Heart left ventricle (tissue), 16 donors: ENCODE measurements around the gene PDE11A. TPM values are rescaled to one million over a fixed set of nuclear protein-coding genes. Genes with fewer than 3 reads are reported as not detected.

Experiments used
- ATAC-seq, 4 donors: fragments of 200-7000 bp; cut with Tn5 transposase; one replicate each; pipeline ENCODE4 v1.9.1; 2020 to 2022; ENCODE audit warnings: moderate library complexity in 4 of 4, mild to moderate bottlenecking in 3 of 4, moderate number of reproducible peaks in 1 of 4
- DNase-seq, 5 donors: peaks; one replicate each; pipeline ENCODE4 v3.0.0-alpha.2; 2020
- H3K27ac ChIP-seq, 12 donors: fragments of 200-600 bp; sonication (generic) in 4 of 12; one replicate each; pipeline versions ENCODE4 v1.5.0 to v1.8.0; 2016 to 2022; ENCODE audit warnings: mild to moderate bottlenecking in 2 of 12
- H3K27me3 ChIP-seq, 9 donors: fragments of 200-600 bp; sonication (generic) in 2 of 9; one replicate each; pipeline versions ENCODE4 v1.5.1 to v1.8.0; 2016 to 2022; ENCODE audit warnings: mild to moderate bottlenecking in 3 of 9
- H3K36me3 ChIP-seq, 9 donors: fragments of 200-600 bp; sonication (generic) in 2 of 9; one replicate each; pipeline versions ENCODE4 v1.5.0 to v1.8.0; 2018 to 2022; ENCODE audit warnings: mild to moderate bottlenecking in 2 of 9
- H3K4me1 ChIP-seq, 12 donors: fragments of 200-600 bp; sonication (generic) in 4 of 12; one replicate each; pipeline versions ENCODE4 v1.5.0 to v1.8.0; 2016 to 2022; ENCODE audit warnings: mild to moderate bottlenecking in 3 of 12
- H3K4me3 ChIP-seq, 12 donors: fragments of 200-600 bp; sonication (generic) in 4 of 12; one replicate each; pipeline versions ENCODE4 v1.5.0 to v1.8.0; 2017 to 2022; ENCODE audit warnings: mild to moderate bottlenecking in 9 of 12, moderate library complexity in 4 of 12
- H3K9me3 ChIP-seq, 12 donors: fragments of 200-600 bp; sonication (generic) in 4 of 12; one replicate each; pipeline versions ENCODE4 v1.5.0 to v1.8.0; 2016 to 2022; ENCODE audit warnings: mild to moderate bottlenecking in 1 of 12
- POLR2A ChIP-seq, 2 donors: fragments of 450-650 bp; IDR thresholded peaks; one replicate each; pipeline ENCODE4 v1.6.1; 2017; ENCODE audit warnings: antibody characterized with exemption in 2 of 2, mild to moderate bottlenecking in 2 of 2, moderate library complexity in 2 of 2
- WGBS, 4 donors: extraction: QIAGEN DNeasy Blood & Tissue Kit in 2 of 4; methylation state at CpG; one replicate each; pipeline versions ENCODE4 v1.1.5 to v1.1.7; 2013 to 2018; 5-methylcytosine and 5-hydroxymethylcytosine counted together
- intact Hi-C, 10 donors: fragments of 100-400 bp; cut with DNase I; formaldehyde crosslinking; loops; one replicate each; pipeline versions ENCODE4 v1.11.1 to v1.14.2; 2022
- polyA plus RNA-seq, 2 donors: library from polyadenylated mRNA; stranded (reverse); fragments of 200-250 nt; gene quantifications; one replicate each; pipeline ENCODE4 v1.2.3, GENCODE V29; 2013
- total RNA-seq, 9 donors: library from RNA; depleted of rRNA in 2 of 9; stranded (reverse); fragments of >200 nt in 2 of 9; fragmentation: NEBNext Ultra II Directional in 3 of 9; extraction: Animal tissue kit (Norgen Biotek cat#: 25700) in 3 of 9; gene quantifications; one replicate each; pipeline versions ENCODE4 v1.1.0 to v1.2.4, GENCODE V29; 2016 to 2023
- TF ChIP-seq, protein P1 (sequence below), 12 donors: fragments of 200-600 bp; sonication (generic) in 4 of 12; IDR thresholded peaks; one replicate each; pipeline versions ENCODE4 v1.5.0 to v1.8.0; 2018 to 2022; ENCODE audit warnings: antibody characterized with exemption in 12 of 12, mild to moderate bottlenecking in 5 of 12
- donor health status: ischemic (EF 13 %, LVEDD 7.1; RV severe dilation, severe dysfunction).
- donor health status: healthy with polysubstance abuse.
- donor health status: DM: no; HTN: yes; CAD: no.
- donor health status: DM: no; HTN: no; CAD: no.
- donor health status: ischemic (EF 25% LVEDD 6.9; RV normal size, moderate dysfunction).
- donor health status: ischemic (EF 25% LVEDD 5.7; RV mildly dilated, moderate dysfunction).
- donor health status: healthy.
- donor health status: DM: yes; HTN: yes; CAD: no.
- donor health status: ischemic (EF 35%, LVEDD 5.7; RV mildly dilated, moderate dysfunction).
- donor health status: nonischemic (EF 11% LVEDD 7.7; RV severe dilation, severe dysfunction).
- donor health status: DM: yes; HTN: yes; CAD: no.
- donor health status: PGD.
- donor health status: ischemic (EF 29% LVEDD 5.4; RV normal size, mild dysfunction).
- donor health status: nonischemic (EF 23%, LVEDD 6.1; RV moderate dilation, normal function).

Gene PDE11A
- total and polyA plus RNA-seq, 11 donors: 0.24 to 2.9 (median 0.88) TPM

DNA sequence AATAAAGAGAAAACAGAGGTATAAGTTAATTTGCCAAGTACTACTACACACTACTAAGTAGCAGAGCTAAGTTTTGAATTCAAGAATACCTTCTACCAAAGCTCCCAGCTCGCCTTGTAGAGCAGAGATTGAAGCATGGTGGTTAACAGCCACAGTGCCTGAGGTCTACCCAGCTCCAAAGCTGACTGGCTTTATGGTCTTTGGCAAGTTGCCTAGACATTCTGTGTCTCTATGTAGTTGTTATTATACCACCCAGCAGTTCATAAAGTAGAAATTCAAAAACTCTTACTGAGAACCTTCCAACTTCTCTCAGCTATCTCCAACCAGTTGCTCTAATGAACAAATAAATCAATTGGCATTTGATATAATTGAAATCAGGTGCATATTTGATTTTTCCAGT is 87.8 kb downstream of the PDE11A start:
- DNase-seq (no peak), ATAC-seq (no peak)
- no peaks in the 10 kb centered on the region for H3K27me3 ChIP-seq
- intact Hi-C loops: loop anchor here in 1 of 10 donors (5.0 kb wide), 1 partner anchor 187 kb away; no protein-coding TSS in a partner anchor
- H3K27ac ChIP-seq: no peak overlapping the region
- 41 to 58% (median 47%) methylated on average over 1 of the region's 1 CpG for WGBS, 4 donors
- TF ChIP-seq, protein P1, sequence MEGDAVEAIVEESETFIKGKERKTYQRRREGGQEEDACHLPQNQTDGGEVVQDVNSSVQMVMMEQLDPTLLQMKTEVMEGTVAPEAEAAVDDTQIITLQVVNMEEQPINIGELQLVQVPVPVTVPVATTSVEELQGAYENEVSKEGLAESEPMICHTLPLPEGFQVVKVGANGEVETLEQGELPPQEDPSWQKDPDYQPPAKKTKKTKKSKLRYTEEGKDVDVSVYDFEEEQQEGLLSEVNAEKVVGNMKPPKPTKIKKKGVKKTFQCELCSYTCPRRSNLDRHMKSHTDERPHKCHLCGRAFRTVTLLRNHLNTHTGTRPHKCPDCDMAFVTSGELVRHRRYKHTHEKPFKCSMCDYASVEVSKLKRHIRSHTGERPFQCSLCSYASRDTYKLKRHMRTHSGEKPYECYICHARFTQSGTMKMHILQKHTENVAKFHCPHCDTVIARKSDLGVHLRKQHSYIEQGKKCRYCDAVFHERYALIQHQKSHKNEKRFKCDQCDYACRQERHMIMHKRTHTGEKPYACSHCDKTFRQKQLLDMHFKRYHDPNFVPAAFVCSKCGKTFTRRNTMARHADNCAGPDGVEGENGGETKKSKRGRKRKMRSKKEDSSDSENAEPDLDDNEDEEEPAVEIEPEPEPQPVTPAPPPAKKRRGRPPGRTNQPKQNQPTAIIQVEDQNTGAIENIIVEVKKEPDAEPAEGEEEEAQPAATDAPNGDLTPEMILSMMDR (IDR thresholded peaks at IDR 0.05): no peak
- TF ChIP-seq POLR2A (IDR thresholded peaks at IDR 0.05): no peak
- H3K9me3 ChIP-seq: no peaks in the 10 kb centered on the region
- no peaks in the 10 kb centered on the region for H3K4me1 ChIP-seq
- no peaks in the 10 kb centered on the region for H3K36me3 ChIP-seq
- no peak overlapping the region for H3K4me3 ChIP-seq

DNA sequence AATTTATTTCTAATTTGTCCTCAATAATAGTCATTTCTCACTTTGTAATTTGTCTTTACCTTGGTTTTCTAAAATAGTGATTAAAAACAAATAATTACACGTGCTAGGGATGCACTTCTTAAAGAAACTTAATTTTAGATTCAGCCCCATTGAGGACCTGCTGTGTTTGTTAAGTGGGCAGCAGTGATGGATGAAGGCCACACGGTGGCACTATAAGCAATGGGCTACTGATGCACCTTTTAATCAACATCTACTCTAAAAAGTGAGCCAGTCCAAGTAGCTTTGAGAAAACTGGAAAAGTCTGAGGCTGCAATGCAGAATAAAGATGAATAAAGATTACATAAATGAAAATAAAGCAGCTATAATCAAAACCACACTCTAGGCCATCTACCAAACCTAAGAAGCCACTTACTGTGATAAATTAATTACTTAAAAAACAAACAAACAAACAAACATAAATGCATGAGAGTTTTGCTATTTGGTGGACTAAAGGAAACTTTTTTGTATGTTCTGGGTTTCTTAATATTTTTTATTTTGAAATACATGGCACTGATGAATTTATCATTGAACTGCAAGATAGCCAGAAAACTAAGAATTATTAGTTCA is 89.3 kb downstream of the PDE11A start:
- Histone ChIP-seq H3K36me3 (no peaks in the 10 kb centered on the region), H3K4me3 (no peak overlapping the region), H3K4me1 (no peaks in the 10 kb centered on the region), H3K27ac (no peak overlapping the region), H3K9me3 (no peaks in the 10 kb centered on the region), H3K27me3 (no peaks in the 10 kb centered on the region)
- TF ChIP-seq, protein P1 (IDR thresholded peaks at IDR 0.05): peak; percentile 40 to 69 (median 58)
- TF ChIP-seq POLR2A (IDR thresholded peaks at IDR 0.05): no peak
- intact Hi-C loops: loop anchor here in 1 of 10 donors (5.0 kb wide), 1 partner anchor 186 kb away; no protein-coding TSS in a partner anchor
- DNase-seq (no peak), ATAC-seq (no peak)
- 1 to 7% (median 3%) methylated on average over 2 of the region's 2 CpGs for WGBS, 4 donors

DNA sequence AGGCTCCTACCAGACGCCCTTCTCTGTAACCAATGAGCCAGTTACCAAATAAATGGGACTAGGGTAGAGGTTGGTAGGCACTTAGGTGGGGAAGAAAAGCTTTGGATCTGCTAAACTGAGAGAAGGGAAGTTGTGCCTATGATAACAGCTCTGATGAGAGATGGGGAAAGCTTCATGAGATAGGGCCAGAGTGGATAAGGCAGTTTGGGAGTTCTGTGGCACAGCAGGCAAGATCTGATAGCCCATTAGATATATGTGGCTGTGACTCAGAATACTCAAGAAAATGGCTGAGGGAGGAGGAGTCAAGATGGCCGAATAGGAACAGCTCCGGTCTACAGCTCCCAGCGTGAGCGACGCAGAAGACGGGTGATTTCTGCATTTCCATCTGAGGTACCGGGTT is 99.8 kb downstream of the PDE11A start:
- Histone ChIP-seq H3K4me1 (no peaks in the 10 kb centered on the region), H3K36me3 (no peaks in the 10 kb centered on the region), H3K27me3 (no peaks in the 10 kb centered on the region), H3K9me3 (no peaks in the 10 kb centered on the region), H3K27ac (no peak overlapping the region), H3K4me3 (no peak overlapping the region)
- no peak for ATAC-seq
- TF ChIP-seq POLR2A (IDR thresholded peaks at IDR 0.05): no peak
- TF ChIP-seq, protein P1 (IDR thresholded peaks at IDR 0.05): no peak
- DNase-seq: no peak
- 85 to 90% (median 88%) methylated on average over 6 to 7 of the region's 8 CpGs for WGBS, 4 donors
- intact Hi-C loops: no loop called here

DNA sequence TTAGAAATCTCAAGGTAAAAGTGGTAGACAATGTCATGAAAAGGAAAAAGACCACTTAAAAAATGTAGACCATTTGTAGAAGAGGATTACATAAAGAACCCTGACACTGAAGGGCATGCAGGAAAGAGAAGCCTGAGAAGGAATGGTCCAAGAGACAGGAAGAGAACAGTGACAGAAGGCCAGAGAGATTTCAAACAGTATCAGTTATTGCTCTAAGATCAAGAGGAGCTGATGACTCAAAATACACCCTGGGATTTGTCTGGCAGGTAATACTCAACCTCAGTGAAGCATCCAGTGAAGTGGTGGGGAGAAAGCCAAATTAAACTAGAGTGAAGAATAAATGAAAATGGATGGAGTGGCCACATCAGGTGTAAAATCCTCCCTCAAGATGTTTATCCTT is 100.5 kb downstream of the PDE11A start:
- Histone ChIP-seq H3K27ac (no peak overlapping the region), H3K9me3 (no peaks in the 10 kb centered on the region), H3K36me3 (no peaks in the 10 kb centered on the region), H3K4me3 (no peak overlapping the region), H3K27me3 (no peaks in the 10 kb centered on the region), H3K4me1 (no peaks in the 10 kb centered on the region)
- ATAC-seq: no peak
- intact Hi-C loops: no loop called here
- TF ChIP-seq POLR2A (IDR thresholded peaks at IDR 0.05): no peak
- TF ChIP-seq, protein P1 (IDR thresholded peaks at IDR 0.05): no peak
- DNase-seq: no peak
